Mesendoderm (in vitro differentiated cells): ENCODE data around the gene ASXL1. TPM values are rescaled to one million over a fixed set of nuclear protein-coding genes. Genes with fewer than 3 reads are reported as not detected.

Experiments
- DNase-seq: peaks from one replicate; pipeline ENCODE4 v3.0.0; 2013
- H2AK5ac ChIP-seq: 2 replicates; pipeline ENCODE4 v1.6.1; 2013; ENCODE audit warnings: low read length, inconsistent platforms
- H2BK120ac ChIP-seq: 2 replicates; pipeline ENCODE4 v1.6.1; 2013; ENCODE audit warnings: low read depth, mild to moderate bottlenecking, low read length, moderate library complexity, mixed read lengths
- H2BK15ac ChIP-seq: replicated peaks from 2 replicates; pipeline ENCODE4 v1.6.1; 2013; ENCODE audit warnings: low read depth, mild to moderate bottlenecking, moderate library complexity
- H2BK5ac ChIP-seq: 2 replicates; pipeline ENCODE4 v1.6.1; 2013; ENCODE audit warnings: low read length, inconsistent platforms
- H3K18ac ChIP-seq: 2 replicates; pipeline ENCODE4 v1.6.1; 2013; ENCODE audit warnings: mild to moderate bottlenecking, low read length, mixed read lengths
- H3K23ac ChIP-seq: one replicate; pipeline ENCODE4 v1.6.1; 2013; ENCODE audit warnings: low read length
- H3K27ac ChIP-seq: 2 replicates; pipeline ENCODE4 v1.5.1; 2013; ENCODE audit warnings: low read depth, mild to moderate bottlenecking, inconsistent platforms, low read length, moderate library complexity
- H3K27me3 ChIP-seq: 2 replicates; pipeline ENCODE4 v1.6.1; 2013; ENCODE audit warnings: low read length, control low read depth, mild to moderate bottlenecking, inconsistent platforms; ENCODE audit not compliant: insufficient read depth, poor library complexity
- H3K36me3 ChIP-seq: 2 replicates; pipeline ENCODE4 v1.6.1; 2013; ENCODE audit warnings: low read length, inconsistent platforms; ENCODE audit not compliant: control insufficient read depth, insufficient read depth
- H3K4ac ChIP-seq: one replicate; pipeline ENCODE4 v1.6.1; 2013; ENCODE audit warnings: low read depth, mild to moderate bottlenecking, low read length, moderate library complexity
- H3K4me1 ChIP-seq: 2 replicates; pipeline ENCODE4 v1.6.1; 2013; ENCODE audit warnings: low read depth, low read length, inconsistent platforms; ENCODE audit not compliant: control insufficient read depth
- H3K4me2 ChIP-seq: 2 replicates; pipeline ENCODE4 v1.6.1; 2013; ENCODE audit warnings: low read length
- H3K4me3 ChIP-seq: 2 replicates; pipeline ENCODE4 v1.5.1; 2013; ENCODE audit warnings: mild to moderate bottlenecking, low read length
- H3K56ac ChIP-seq: one replicate; pipeline ENCODE4 v1.6.1; 2013; ENCODE audit warnings: low read length
- H3K79me1 ChIP-seq: 2 replicates; pipeline ENCODE4 v1.6.1; 2013; ENCODE audit warnings: low read length, inconsistent platforms
- H3K79me2 ChIP-seq: 2 replicates; pipeline ENCODE4 v1.6.1; 2013; ENCODE audit warnings: mild to moderate bottlenecking, low read length; ENCODE audit not compliant: control insufficient read depth, insufficient read depth
- H3K9ac ChIP-seq: 2 replicates; pipeline ENCODE4 v1.6.1; 2013; ENCODE audit warnings: low read length, inconsistent platforms
- H4K5ac ChIP-seq: one replicate; pipeline ENCODE4 v1.6.1; 2013; ENCODE audit warnings: low read length
- H4K8ac ChIP-seq: one replicate; pipeline ENCODE4 v1.6.1; 2013; ENCODE audit warnings: low read depth, mild to moderate bottlenecking, control low read depth, low read length, moderate library complexity
- WGBS: extraction: QIAGEN DNeasy Blood & Tissue Kit; methylation state at CpG from one replicate; pipeline ENCODE4 v1.1.7; 2013; ENCODE audit warnings: low lambda C conversion rate, missing lambda C conversion rate; ENCODE audit not compliant: insufficient coverage; ENCODE audit errors: extremely low coverage; 5-methylcytosine and 5-hydroxymethylcytosine counted together
- polyA plus RNA-seq, 2 experiments: library from polyadenylated mRNA; stranded (reverse); fragments of 200-250 nt; gene quantifications; one replicate each; pipeline ENCODE4 v1.2.3, GENCODE V29; 2013

Gene ASXL1
- 18.1 TPM for polyA plus RNA-seq (2013, experiment 1 of 2)
- 18.0 TPM for polyA plus RNA-seq (2013, experiment 2 of 2)

DNA sequence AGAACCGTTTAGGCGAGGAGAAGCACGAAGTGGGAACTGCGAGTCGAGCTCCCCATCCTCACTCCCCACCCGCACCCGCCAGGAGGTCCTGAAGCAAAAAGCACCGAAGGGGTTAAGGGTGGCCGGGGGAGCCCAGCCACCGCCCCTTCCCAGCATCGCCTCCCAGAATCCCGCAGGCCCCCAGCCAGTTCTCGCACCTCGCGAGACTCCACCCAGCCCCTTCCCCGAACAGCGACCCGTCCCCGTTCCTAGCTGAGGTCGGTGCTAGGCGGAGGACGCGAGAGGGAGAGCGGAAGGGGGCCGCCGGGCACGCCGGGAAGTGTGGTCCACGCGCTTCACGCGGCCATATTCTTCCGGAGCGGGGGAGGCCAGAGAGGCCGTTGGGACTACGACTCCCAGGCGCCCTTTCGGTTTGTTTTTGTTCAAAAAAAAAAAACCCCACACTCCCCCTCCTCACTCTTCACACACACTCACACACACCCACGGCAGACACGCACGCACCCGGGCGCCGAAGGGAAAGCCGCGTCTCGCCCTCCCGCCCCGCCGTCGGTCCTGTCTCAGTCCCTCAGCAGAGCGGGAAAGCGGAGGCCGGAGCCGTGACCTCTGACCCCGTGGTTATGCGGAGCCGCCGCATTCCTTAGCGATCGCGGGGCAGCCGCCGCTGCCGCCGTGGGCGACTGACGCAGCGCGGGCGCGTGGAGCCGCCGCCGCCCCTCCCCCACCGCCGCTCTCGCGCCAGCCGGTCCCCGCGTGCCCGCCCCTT is at the start of gene ASXL1:
Gene ASXL1, plus strand, starts transcription at position 463 of the 763 bp plus-strand sequence. CDS start 445 bp downstream, outside the sequence.
- Histone ChIP-seq H3K36me3 (no peaks in the 10 kb centered on the region), H2BK15ac (no peak within 1 kb of the TSS), H2BK5ac (peak within 1 kb of the TSS; percentile 73), H2BK120ac (peak within 1 kb of the TSS; percentile 62), H3K79me2 (peaks cover 21% of the 10 kb centered on the region), H3K18ac (peak within 1 kb of the TSS; percentile 44), H3K4me1 (peaks cover 3% of the 10 kb centered on the region), H2AK5ac (no peak within 1 kb of the TSS), H3K4me2 (peak within 1 kb of the TSS; percentile 99), H3K79me1 (peaks cover 15% of the 10 kb centered on the region), H3K27ac (peak within 1 kb of the TSS; percentile 88), H3K56ac (peak within 1 kb of the TSS; percentile 98), H3K4me3 (peak within 1 kb of the TSS; percentile 94), H4K8ac (peak within 1 kb of the TSS; percentile 100), H3K4ac (peak within 1 kb of the TSS; percentile 99), H3K23ac (peak within 1 kb of the TSS; percentile 80), H3K27me3 (no peaks in the 10 kb centered on the region), H3K9ac (peak within 1 kb of the TSS; percentile 94), H4K5ac (peak within 1 kb of the TSS; percentile 64)
- DNase-seq = peak; percentile 99
- WGBS = no CpG with 5 or more reads among the region's 83 CpGs

DNA sequence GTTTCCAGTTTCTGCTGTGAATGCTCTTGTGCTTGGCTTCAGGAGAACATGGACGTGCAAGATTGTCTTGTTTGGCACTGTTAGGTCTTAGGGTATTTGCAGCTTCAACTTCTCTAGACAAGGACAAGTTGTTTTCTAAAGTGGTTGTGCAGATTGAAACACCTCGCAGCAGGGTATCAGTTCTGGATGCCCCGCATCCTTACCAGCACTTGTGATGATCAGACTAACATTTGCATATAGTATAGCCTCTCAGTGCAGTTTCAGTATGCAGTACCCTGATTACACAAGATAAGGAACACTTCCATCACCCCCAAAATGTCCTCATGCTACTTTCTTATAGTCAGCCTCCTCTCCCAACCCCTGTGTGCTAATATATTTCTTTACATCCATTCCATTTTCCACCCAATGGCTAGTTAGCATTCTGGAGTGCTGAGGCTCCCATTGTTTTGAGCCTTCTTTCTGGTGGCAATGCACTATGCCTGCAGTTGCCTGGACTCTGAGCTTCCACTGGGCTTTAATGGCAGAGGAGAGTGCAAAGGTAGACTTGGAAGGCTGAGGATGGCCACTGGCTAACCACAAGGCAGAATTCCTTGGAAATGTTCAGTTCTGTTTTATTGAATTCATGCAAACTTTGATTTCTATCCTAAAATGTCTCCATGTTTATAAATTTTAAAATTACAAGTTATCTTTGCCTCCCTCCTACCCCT is 45.3 kb upstream of the ASXL1 start:
- Histone ChIP-seq H2BK5ac (no peak overlapping the region), H3K79me1 (peaks cover 2% of the 10 kb centered on the region), H2AK5ac (no peak overlapping the region), H3K4me2 (no peak overlapping the region), H4K8ac (no peak overlapping the region), H3K18ac (no peak overlapping the region), H3K56ac (no peak overlapping the region), H3K4me3 (no peak overlapping the region), H3K27me3 (no peaks in the 10 kb centered on the region), H3K23ac (no peak overlapping the region), H2BK120ac (no peak overlapping the region), H3K79me2 (no peaks in the 10 kb centered on the region), H2BK15ac (no peak overlapping the region), H3K4me1 (no peaks in the 10 kb centered on the region), H3K36me3 (peaks cover 2% of the 10 kb centered on the region), H3K4ac (no peak overlapping the region), H3K9ac (no peak overlapping the region), H3K27ac (no peak overlapping the region), H4K5ac (no peak overlapping the region)
- WGBS = no CpG with 5 or more reads among the region's 3 CpGs
- DNase-seq = no peak

DNA sequence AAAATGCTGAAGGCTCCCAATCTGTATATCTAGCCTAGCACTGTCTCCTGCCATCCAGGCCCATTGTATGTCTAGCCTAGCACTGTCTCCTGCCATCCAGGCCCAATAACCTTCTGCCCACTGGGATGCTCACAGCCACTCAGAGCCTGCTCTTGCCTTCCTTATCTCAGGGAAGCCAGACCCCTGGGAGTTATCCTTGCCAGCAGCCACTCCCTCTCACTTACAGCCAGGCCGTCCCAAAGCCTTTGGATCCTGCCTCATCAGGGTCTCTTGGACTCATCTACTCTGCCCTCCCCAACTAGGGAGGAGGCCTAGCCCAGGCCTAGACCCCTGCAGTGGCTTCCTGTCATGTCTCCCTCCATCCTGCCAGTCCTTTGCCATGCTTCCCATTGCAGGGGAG is 43.4 kb upstream of the ASXL1 start:
- Histone ChIP-seq H3K56ac (no peak overlapping the region), H2BK120ac (no peak overlapping the region), H3K79me2 (no peaks in the 10 kb centered on the region), H3K36me3 (peaks cover 2% of the 10 kb centered on the region), H4K8ac (no peak overlapping the region), H4K5ac (no peak overlapping the region), H3K23ac (no peak overlapping the region), H3K4me1 (no peaks in the 10 kb centered on the region), H3K4me3 (no peak overlapping the region), H3K79me1 (peaks cover 2% of the 10 kb centered on the region), H2BK15ac (no peak overlapping the region), H3K18ac (no peak overlapping the region), H2AK5ac (no peak overlapping the region), H3K4ac (no peak overlapping the region), H3K27ac (no peak overlapping the region), H3K27me3 (no peaks in the 10 kb centered on the region), H3K4me2 (no peak overlapping the region), H3K9ac (no peak overlapping the region), H2BK5ac (no peak overlapping the region)
- no CpG with 5 or more reads among the region's 1 CpG for WGBS
- DNase-seq = peak; percentile 23

DNA sequence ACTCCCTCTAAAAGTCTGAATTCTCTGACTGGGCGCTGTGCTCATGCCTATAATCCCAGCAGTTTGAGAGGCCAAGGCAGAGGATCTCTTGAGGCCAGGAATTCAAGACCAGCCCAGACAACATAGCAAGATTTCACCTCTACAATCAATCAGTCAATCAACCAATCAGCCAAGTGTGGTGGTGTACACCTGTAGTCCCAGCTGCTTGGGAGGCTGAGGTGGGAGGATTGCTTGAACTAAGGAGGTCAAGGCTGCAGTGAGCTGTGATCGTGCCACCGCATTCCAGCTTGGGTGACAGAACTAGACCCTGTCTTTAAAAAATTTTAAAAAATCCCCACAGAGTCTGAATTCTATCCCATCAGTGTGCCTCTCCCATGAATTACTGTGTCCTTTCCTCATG is 42.7 kb upstream of the ASXL1 start:
- Histone ChIP-seq H2BK15ac (no peak overlapping the region), H3K27ac (no peak overlapping the region), H3K23ac (no peak overlapping the region), H4K5ac (no peak overlapping the region), H3K4me2 (no peak overlapping the region), H3K27me3 (no peaks in the 10 kb centered on the region), H3K4me1 (no peaks in the 10 kb centered on the region), H4K8ac (no peak overlapping the region), H2BK120ac (no peak overlapping the region), H2AK5ac (no peak overlapping the region), H3K4me3 (no peak overlapping the region), H2BK5ac (no peak overlapping the region), H3K18ac (no peak overlapping the region), H3K4ac (no peak overlapping the region), H3K79me1 (peaks cover 2% of the 10 kb centered on the region), H3K9ac (no peak overlapping the region), H3K36me3 (peaks cover 2% of the 10 kb centered on the region), H3K56ac (no peak overlapping the region), H3K79me2 (no peaks in the 10 kb centered on the region)
- DNase-seq = no peak
- WGBS = no CpG with 5 or more reads among the region's 3 CpGs

DNA sequence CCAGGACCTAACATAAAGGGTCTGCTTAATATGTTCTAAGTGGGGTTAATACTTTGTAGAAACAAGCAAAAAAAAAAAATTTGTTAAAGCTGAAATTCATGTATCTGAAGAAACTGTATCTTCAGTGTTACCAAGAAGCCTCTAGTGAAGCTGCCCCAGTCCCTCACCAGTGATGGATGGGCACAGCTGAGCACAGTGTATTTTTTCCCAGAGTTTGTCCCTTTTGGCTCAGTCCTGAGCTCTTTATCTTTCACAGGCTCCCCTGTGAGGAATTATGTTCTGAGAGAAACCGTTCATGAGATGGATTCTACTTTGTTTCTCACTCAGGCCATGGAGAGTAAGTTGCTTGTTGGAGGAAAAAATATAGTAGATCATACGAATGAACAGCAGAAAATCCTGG is 42.2 kb upstream of the ASXL1 start:
- Histone ChIP-seq H3K23ac (no peak overlapping the region), H2AK5ac (no peak overlapping the region), H3K9ac (no peak overlapping the region), H3K27ac (no peak overlapping the region), H3K56ac (no peak overlapping the region), H2BK120ac (no peak overlapping the region), H3K4me1 (no peaks in the 10 kb centered on the region), H3K4me3 (no peak overlapping the region), H2BK5ac (no peak overlapping the region), H4K5ac (no peak overlapping the region), H3K79me1 (peaks cover 2% of the 10 kb centered on the region), H3K4ac (no peak overlapping the region), H3K18ac (no peak overlapping the region), H4K8ac (no peak overlapping the region), H3K36me3 (peaks cover 2% of the 10 kb centered on the region), H2BK15ac (no peak overlapping the region), H3K79me2 (no peaks in the 10 kb centered on the region), H3K4me2 (no peak overlapping the region), H3K27me3 (no peaks in the 10 kb centered on the region)
- WGBS = no CpG with 5 or more reads among the region's 2 CpGs
- no peak for DNase-seq
